SK-N-SH treated with all-trans-retinoic acid at 6 μM for 48 hours (cell line): ENCODE data around the gene KLHDC7A.

Source experiments
- CREB5 ChIP-seq: fragments of 250-450 bp; sonication (Bioruptor Pico); IDR thresholded peaks from 2 replicates; pipeline ENCODE4 v1.5.1; 2020; ENCODE audit warnings: low read depth, mild to moderate bottlenecking, moderate library complexity
- PATZ1 ChIP-seq: fragments of 250-450 bp; sonication (Bioruptor Pico); IDR thresholded peaks from 2 replicates; pipeline ENCODE4 v1.8.0; 2020; ENCODE audit warnings: mild to moderate bottlenecking, moderate library complexity, borderline replicate concordance
- POU6F1 ChIP-seq: fragments of 250-450 bp; sonication (Bioruptor Pico); IDR thresholded peaks from 2 replicates; pipeline ENCODE4 v1.8.0; 2021; ENCODE audit warnings: low read depth, mild to moderate bottlenecking, moderate library complexity, borderline replicate concordance
- PPARA ChIP-seq: fragments of 250-450 bp; sonication (Bioruptor Pico); IDR thresholded peaks from 2 replicates; pipeline ENCODE4 v1.5.0; 2020; ENCODE audit warnings: mild to moderate bottlenecking, borderline replicate concordance
- RARB ChIP-seq: fragments of 250-450 bp; sonication (Bioruptor Pico); IDR thresholded peaks from 2 replicates; pipeline ENCODE4 v1.8.0; 2021; ENCODE audit warnings: mild to moderate bottlenecking, moderate library complexity
- SNAI2 ChIP-seq: fragments of 250-450 bp; sonication (Bioruptor Pico); IDR thresholded peaks from 2 replicates; pipeline ENCODE4 v1.5.0; 2020; ENCODE audit warnings: mild to moderate bottlenecking, moderate library complexity
- TOX ChIP-seq: fragments of 250-450 bp; sonication (Bioruptor Pico); IDR thresholded peaks from 2 replicates; pipeline ENCODE4 v1.8.0; 2021; ENCODE audit warnings: mild to moderate bottlenecking, moderate library complexity, borderline replicate concordance
- ZFP3 ChIP-seq: fragments of 250-450 bp; sonication (Bioruptor Pico); IDR thresholded peaks from 2 replicates; pipeline ENCODE4 v1.5.0; 2020; ENCODE audit warnings: mild to moderate bottlenecking, moderate library complexity
- ZNF565 ChIP-seq: fragments of 450-650 bp; formaldehyde crosslinking; conservative IDR thresholded peaks from 2 replicates; pipeline ENCODE4 v1.5.0; 2020; ENCODE audit warnings: low read depth, mild to moderate bottlenecking, moderate library complexity

- TF ChIP-seq RARB (CRISPR knock-in tag) (no peak), CREB5 (CRISPR knock-in tag) (no peak), PATZ1 (no peak), SNAI2 (CRISPR knock-in tag) (no peak), ZFP3 (CRISPR knock-in tag) (no peak), ZNF565 (CRISPR knock-in tag) (no peak), PPARA (CRISPR knock-in tag) (no peak), POU6F1 (CRISPR knock-in tag) (no peak), TOX (no peak)
These were observed 45.9 kb downstream of the KLHDC7A start for GRCh38 chr1:18526436-18527275.
